ENCODE data around the gene VWF. TPM values are rescaled to one million over a fixed set of nuclear protein-coding genes. Genes with fewer than 3 reads are reported as not detected.

Gene VWF
- total and polyA plus RNA-seq, 5 donors from 2014 or later: 1.3 TPM; not detected in 4

- Mint-ChIP-seq H3K9me3 (peaks cover 0 to 2% (median 0%) of the 10 kb centered on the region in 7 donors), H3K4me1 (peaks cover 0 to 11% (median 5%) of the 10 kb centered on the region in 4 donors), H3K27me3 (peaks cover 15% of the 10 kb centered on the region), H3K36me3 (no peaks in the 10 kb centered on the region), H3K27ac (peak overlapping the region in 1 of 3 donors; percentile 58), H3K4me3 (peak overlapping the region in 1 of 4 donors; percentile 68)
- Histone ChIP-seq H3K4me1 (ENCODE audit: control insufficient read depth, insufficient read depth, low read length, poor library complexity, severe bottlenecking) (peaks cover 6% of the 10 kb centered on the region), H3K27me3 (ENCODE audit: control insufficient read depth, insufficient read depth, low read length) (no peaks in the 10 kb centered on the region), H3K4me3 (ENCODE audit: low read depth, low read length) (no peak overlapping the region), H3K36me3 (ENCODE audit: control insufficient read depth, insufficient read depth, low read length) (no peaks in the 10 kb centered on the region), H3K9me3 (ENCODE audit: control insufficient read depth in 2 of 2, low read length in 2 of 2) (no peaks in the 10 kb centered on the region), H3K27ac (ENCODE audit: insufficient read depth, low read length, poor library complexity, severe bottlenecking) (no peak overlapping the region)
- no peak for ATAC-seq (ENCODE audit: low read depth in 2 of 2)
- DNase-seq: no peak
Measured at GRCh38 chr12:6080149-6081045, 44.1 kb downstream of the VWF start.

- Histone ChIP-seq H3K36me3 (ENCODE audit: control insufficient read depth, insufficient read depth, low read length) (no peaks in the 10 kb centered on the region), H3K4me1 (ENCODE audit: control insufficient read depth, insufficient read depth, low read length, poor library complexity, severe bottlenecking) (peaks cover 16% of the 10 kb centered on the region), H3K27me3 (ENCODE audit: control insufficient read depth, insufficient read depth, low read length) (no peaks in the 10 kb centered on the region), H3K27ac (ENCODE audit: insufficient read depth, low read length, poor library complexity, severe bottlenecking) (no peak overlapping the region), H3K4me3 (ENCODE audit: low read depth, low read length) (no peak overlapping the region), H3K9me3 (ENCODE audit: control insufficient read depth in 2 of 2, low read length in 2 of 2) (no peaks in the 10 kb centered on the region)
- H3K36me3 Mint-ChIP-seq: no peaks in the 10 kb centered on the region
- no peak overlapping the region for H3K27ac Mint-ChIP-seq
- H3K4me3 Mint-ChIP-seq: no peak overlapping the region
- H3K27me3 Mint-ChIP-seq: peaks cover 15% of the 10 kb centered on the region
- ATAC-seq (ENCODE audit: low read depth in 2 of 2): no peak
- H3K4me1 Mint-ChIP-seq: peaks cover 0 to 27% (median 13%) of the 10 kb centered on the region in 4 donors
- DNase-seq: no peak
- H3K9me3 Mint-ChIP-seq: peaks cover 0 to 2% (median 0%) of the 10 kb centered on the region in 7 donors
Measured at GRCh38 chr12:6078398-6079096, 45.9 kb downstream of the VWF start.

- Histone ChIP-seq H3K36me3 (ENCODE audit: control insufficient read depth, insufficient read depth, low read length) (no peaks in the 10 kb centered on the region), H3K4me1 (ENCODE audit: control insufficient read depth, insufficient read depth, low read length, poor library complexity, severe bottlenecking) (peaks cover 16% of the 10 kb centered on the region), H3K4me3 (ENCODE audit: low read depth, low read length) (no peak overlapping the region), H3K9me3 (ENCODE audit: control insufficient read depth in 2 of 2, low read length in 2 of 2) (no peaks in the 10 kb centered on the region), H3K27me3 (ENCODE audit: control insufficient read depth, insufficient read depth, low read length) (no peaks in the 10 kb centered on the region), H3K27ac (ENCODE audit: insufficient read depth, low read length, poor library complexity, severe bottlenecking) (no peak overlapping the region)
- Mint-ChIP-seq H3K27ac (peak overlapping the region in 1 of 3 donors; percentile 38), H3K9me3 (peaks cover 0 to 2% (median 0%) of the 10 kb centered on the region in 7 donors), H3K4me1 (peaks cover 0 to 27% (median 13%) of the 10 kb centered on the region in 4 donors), H3K4me3 (no peak overlapping the region), H3K27me3 (peaks cover 15% of the 10 kb centered on the region), H3K36me3 (no peaks in the 10 kb centered on the region)
- ATAC-seq (ENCODE audit: low read depth in 2 of 2): no peak
- no peak for DNase-seq
Measured at GRCh38 chr12:6077692-6078083, 46.8 kb downstream of the VWF start.

GRCh38 chr12:6076776-6077691 lies 47.4 kb downstream of the VWF start:
- no peak for ATAC-seq (ENCODE audit: low read depth in 2 of 2)
- Histone ChIP-seq H3K27me3 (ENCODE audit: control insufficient read depth, insufficient read depth, low read length) (no peaks in the 10 kb centered on the region), H3K27ac (ENCODE audit: insufficient read depth, low read length, poor library complexity, severe bottlenecking) (no peak overlapping the region), H3K9me3 (ENCODE audit: control insufficient read depth in 2 of 2, low read length in 2 of 2) (no peaks in the 10 kb centered on the region), H3K36me3 (ENCODE audit: control insufficient read depth, insufficient read depth, low read length) (no peaks in the 10 kb centered on the region), H3K4me1 (ENCODE audit: control insufficient read depth, insufficient read depth, low read length, poor library complexity, severe bottlenecking) (peaks cover 16% of the 10 kb centered on the region), H3K4me3 (ENCODE audit: low read depth, low read length) (no peak overlapping the region)
- H3K4me3 Mint-ChIP-seq: no peak overlapping the region
- peaks cover 0 to 2% (median 0%) of the 10 kb centered on the region in 7 donors for H3K9me3 Mint-ChIP-seq
- peaks cover 15% of the 10 kb centered on the region for H3K27me3 Mint-ChIP-seq
- no peaks in the 10 kb centered on the region for H3K36me3 Mint-ChIP-seq
- no peak for DNase-seq
- H3K4me1 Mint-ChIP-seq: peaks cover 0 to 27% (median 13%) of the 10 kb centered on the region in 4 donors
- H3K27ac Mint-ChIP-seq: no peak overlapping the region

GRCh38 chr12:6076346-6076745 lies 48.1 kb downstream of the VWF start:
- H3K27ac ChIP-seq (ENCODE audit: insufficient read depth, low read length, poor library complexity, severe bottlenecking): no peak overlapping the region
- no peaks in the 10 kb centered on the region for H3K9me3 ChIP-seq (ENCODE audit: control insufficient read depth in 2 of 2, low read length in 2 of 2)
- no peak overlapping the region for H3K4me3 ChIP-seq (ENCODE audit: low read depth, low read length)
- H3K4me1 Mint-ChIP-seq: peaks cover 0 to 29% (median 13%) of the 10 kb centered on the region in 4 donors
- H3K27ac Mint-ChIP-seq: peak overlapping the region in 1 of 3 donors; percentile 26
- H3K27me3 Mint-ChIP-seq: peaks cover 15% of the 10 kb centered on the region
- H3K4me3 Mint-ChIP-seq: peak overlapping the region in 3 of 4 donors; percentile 41 to 85 (median 43)
- no peak for DNase-seq
- peaks cover 16% of the 10 kb centered on the region for H3K4me1 ChIP-seq (ENCODE audit: control insufficient read depth, insufficient read depth, low read length, poor library complexity, severe bottlenecking)
- H3K27me3 ChIP-seq (ENCODE audit: control insufficient read depth, insufficient read depth, low read length): no peaks in the 10 kb centered on the region
- H3K9me3 Mint-ChIP-seq: peaks cover 0 to 2% (median 0%) of the 10 kb centered on the region in 7 donors
- ATAC-seq (ENCODE audit: low read depth in 2 of 2): no peak
- H3K36me3 Mint-ChIP-seq: no peaks in the 10 kb centered on the region
- no peaks in the 10 kb centered on the region for H3K36me3 ChIP-seq (ENCODE audit: control insufficient read depth, insufficient read depth, low read length)

GRCh38 chr12:6074979-6075585 lies 49.4 kb downstream of the VWF start:
- H3K36me3 Mint-ChIP-seq: no peaks in the 10 kb centered on the region
- Histone ChIP-seq H3K36me3 (ENCODE audit: control insufficient read depth, insufficient read depth, low read length) (no peaks in the 10 kb centered on the region), H3K9me3 (ENCODE audit: control insufficient read depth in 2 of 2, low read length in 2 of 2) (no peaks in the 10 kb centered on the region), H3K4me3 (ENCODE audit: low read depth, low read length) (peak overlapping the region; percentile 64), H3K27me3 (ENCODE audit: control insufficient read depth, insufficient read depth, low read length) (no peaks in the 10 kb centered on the region), H3K27ac (ENCODE audit: insufficient read depth, low read length, poor library complexity, severe bottlenecking) (no peak overlapping the region), H3K4me1 (ENCODE audit: control insufficient read depth, insufficient read depth, low read length, poor library complexity, severe bottlenecking) (peaks cover 20% of the 10 kb centered on the region)
- ATAC-seq (ENCODE audit: low read depth in 2 of 2) (peak; percentile 62 to 63), DNase-seq (peak in 1 of 3 donors; percentile 72)
- peak overlapping the region in 2 of 3 donors; percentile 27 to 95 for H3K27ac Mint-ChIP-seq
- peak overlapping the region; percentile 83 to 90 (median 87) for H3K4me3 Mint-ChIP-seq
- peaks cover 0 to 38% (median 13%) of the 10 kb centered on the region in 4 donors for H3K4me1 Mint-ChIP-seq
- no peaks in the 10 kb centered on the region for H3K9me3 Mint-ChIP-seq
- peaks cover 15% of the 10 kb centered on the region for H3K27me3 Mint-ChIP-seq

Data from CD4-positive, CD25-positive, alpha-beta regulatory T cell (primary cell).